NCI-H128 (cell line): ENCODE results near the gene CRYBB1.
A peak's percentile ranks its signal among the peaks of the same experiment; 100 is the strongest.

Experiments used
- DNase-seq: peaks from one replicate; lab custom pipeline; 2025; ENCODE audit not compliant: unreplicated experiment; lab: John Stamatoyannopoulos, UW

CRYBB1 gene

GRCh38 chr22:26617271-26618199 is at the start of gene CRYBB1:
Gene CRYBB1 (minus strand): TSS chr22:26618027. CDS start chr22:26616319, 1,708 bp downstream.
- no peak for DNase-seq

GRCh38 chr22:26667140-26667539 is 49.3 kb upstream of the CRYBB1 start:
- DNase-seq, result no peak

- no peak for DNase-seq
Observed at GRCh38 chr22:26665813-26666231, 48.0 kb upstream of the CRYBB1 start.

DNA sequence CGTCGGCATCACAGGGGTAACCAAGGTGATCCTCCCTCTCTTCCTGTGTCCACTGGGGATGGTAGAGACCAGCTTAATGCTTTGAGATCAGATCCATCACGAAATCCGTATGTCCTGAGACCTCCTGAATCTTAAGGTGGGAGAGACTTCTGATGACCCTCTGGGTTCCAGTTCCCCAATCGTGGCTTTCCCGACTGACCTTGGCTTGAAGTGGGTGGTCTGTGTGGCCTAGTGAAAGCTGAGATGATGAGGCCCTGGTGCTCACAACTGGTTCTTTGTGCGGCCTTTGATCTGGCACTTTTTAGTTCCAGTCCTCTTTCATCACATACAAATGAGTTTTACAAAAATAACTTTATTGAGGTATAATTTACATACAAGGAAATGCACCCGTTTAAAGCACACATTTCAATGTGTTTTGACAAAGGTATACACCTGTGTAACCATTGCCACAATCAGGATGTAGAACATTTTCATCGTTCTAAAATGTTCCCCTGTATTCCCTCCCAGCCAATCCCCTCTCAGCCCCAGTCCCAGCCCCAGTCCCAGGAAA is 45.6 kb upstream of the CRYBB1 start:
- no peak for DNase-seq

DNA sequence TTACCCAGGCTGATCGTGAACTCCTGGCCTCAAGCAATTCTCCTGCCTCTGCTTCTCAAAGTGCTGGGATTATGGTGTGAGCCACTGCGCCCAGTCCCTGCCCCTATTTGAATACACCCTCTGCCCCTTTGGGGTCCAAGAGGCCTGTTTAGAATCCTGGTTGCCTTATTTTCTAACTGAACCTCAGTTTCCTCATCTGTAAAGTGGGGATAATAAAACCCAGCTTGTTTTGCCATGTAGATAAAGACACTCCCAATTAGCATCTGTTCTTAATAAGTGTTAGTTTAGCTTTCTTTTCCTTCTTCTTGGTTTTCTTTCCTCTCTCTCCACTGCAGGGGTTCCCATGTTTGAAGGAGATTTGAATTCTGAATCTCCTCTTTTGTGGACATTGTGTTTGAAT is 44.3 kb upstream of the CRYBB1 start:
- no peak for DNase-seq

GRCh38 chr22:26660961-26661578 is 43.2 kb upstream of the CRYBB1 start:
- DNase-seq, result no peak

GRCh38 chr22:26660356-26660755 is 42.5 kb upstream of the CRYBB1 start:
- DNase-seq, result no peak

DNA sequence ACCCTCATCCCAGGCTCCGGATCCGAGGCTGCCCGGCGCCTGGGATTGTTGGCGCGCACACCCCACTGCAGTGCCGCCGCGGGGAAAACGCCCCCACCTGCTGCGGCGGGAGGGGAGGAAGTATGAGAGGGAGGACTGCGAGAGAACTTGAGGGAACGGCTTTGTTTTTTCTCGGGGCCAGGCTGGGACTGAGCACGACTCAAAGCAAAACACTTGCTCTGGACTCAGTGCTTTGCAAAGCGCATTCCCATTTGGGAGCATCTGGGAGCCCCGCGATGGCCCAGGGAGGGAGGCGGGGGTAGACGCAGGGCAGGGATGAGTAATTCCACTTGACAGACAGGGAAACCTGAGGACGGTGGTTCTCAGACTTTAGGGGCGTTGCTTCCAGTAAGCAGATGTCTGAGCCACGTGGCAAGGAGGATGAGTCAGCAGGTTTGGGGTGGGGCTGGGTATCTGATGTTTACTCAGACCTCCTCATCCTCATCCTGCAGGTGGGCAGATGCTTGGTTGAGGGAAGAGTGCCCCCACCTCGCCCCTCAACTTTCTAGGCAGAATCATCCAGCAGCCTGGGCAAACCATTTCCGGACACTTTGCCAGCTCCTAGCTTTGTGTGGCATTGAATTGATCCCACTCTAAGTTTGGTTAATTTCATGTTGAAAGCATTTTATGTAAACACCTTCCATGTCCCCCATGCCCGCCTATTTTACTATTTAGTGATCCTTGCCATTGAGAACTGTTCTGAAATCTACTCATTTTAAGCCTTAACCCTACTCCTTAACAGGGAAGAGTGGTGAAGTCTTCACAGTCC is 41.0 kb upstream of the CRYBB1 start:
- DNase-seq, result peak; percentile 52

- DNase-seq, result no peak
Observed at GRCh38 chr22:26658161-26658560, 40.3 kb upstream of the CRYBB1 start.

- DNase-seq, result peak; percentile 22
Observed at GRCh38 chr22:26656891-26657851, 39.3 kb upstream of the CRYBB1 start, which contains the start of gene MIAT. Gene MIAT (plus strand): TSS chr22:26657588.

- no peak for DNase-seq
Observed at GRCh38 chr22:26651815-26652214, 34.0 kb upstream of the CRYBB1 start.

GRCh38 chr22:26650722-26651421 is 33.0 kb upstream of the CRYBB1 start:
- DNase-seq, result no peak

GRCh38 chr22:26648528-26649388 is 30.9 kb upstream of the CRYBB1 start:
- DNase-seq, result no peak

GRCh38 chr22:26648011-26648497 is 30.2 kb upstream of the CRYBB1 start:
- DNase-seq, result peak; percentile 83

GRCh38 chr22:26646158-26646557 is 28.3 kb upstream of the CRYBB1 start:
- DNase-seq, result no peak

GRCh38 chr22:26643418-26644100 is 25.7 kb upstream of the CRYBB1 start:
- no peak for DNase-seq
